ENCODE measurements around the gene POR. TPM values are rescaled to one million over a fixed set of nuclear protein-coding genes. Genes with fewer than 3 reads are reported as not detected.
A peak's percentile ranks its signal among the peaks of the same experiment; 100 is the strongest.
"Not testable (repeated sequence)": the region's sequence is repeated elsewhere in the genome, so short reads cannot be mapped to it uniquely, and the experiment has no call there.

POR gene
- total RNA-seq, 1 experiment from 2014 or later, result 99.3 TPM

GRCh38 chr7:75909521-75910132 is 5.3 kb upstream of the POR start:
- no peak for DNase-seq (ENCODE audit: low spot score)
- no peaks in the 10 kb centered on the region for H3K36me3 ChIP-seq (ENCODE audit: insufficient read depth, low read length, poor library complexity, severe bottlenecking)
- no peak overlapping the region for H3K27ac ChIP-seq (ENCODE audit: low read depth, low read length, poor library complexity, severe bottlenecking)
- intact Hi-C loops (cut with micrococcal nuclease; ENCODE audit: unreplicated experiment), result no loop called here
- peaks cover 4% of the 10 kb centered on the region for H3K4me1 ChIP-seq (ENCODE audit: insufficient read depth, low read length, poor library complexity, severe bottlenecking)
- ChIA-PET CTCF (no interaction called here), POLR2A (ENCODE audit: low non-redundant PET) (no interaction called here)
- no peak for TF ChIP-seq EZH2 (IDR thresholded peaks at IDR 0.05; ENCODE audit: borderline replicate concordance, low read depth, low read length, poor library complexity, severe bottlenecking)
- TF ChIP-seq, protein P1, sequence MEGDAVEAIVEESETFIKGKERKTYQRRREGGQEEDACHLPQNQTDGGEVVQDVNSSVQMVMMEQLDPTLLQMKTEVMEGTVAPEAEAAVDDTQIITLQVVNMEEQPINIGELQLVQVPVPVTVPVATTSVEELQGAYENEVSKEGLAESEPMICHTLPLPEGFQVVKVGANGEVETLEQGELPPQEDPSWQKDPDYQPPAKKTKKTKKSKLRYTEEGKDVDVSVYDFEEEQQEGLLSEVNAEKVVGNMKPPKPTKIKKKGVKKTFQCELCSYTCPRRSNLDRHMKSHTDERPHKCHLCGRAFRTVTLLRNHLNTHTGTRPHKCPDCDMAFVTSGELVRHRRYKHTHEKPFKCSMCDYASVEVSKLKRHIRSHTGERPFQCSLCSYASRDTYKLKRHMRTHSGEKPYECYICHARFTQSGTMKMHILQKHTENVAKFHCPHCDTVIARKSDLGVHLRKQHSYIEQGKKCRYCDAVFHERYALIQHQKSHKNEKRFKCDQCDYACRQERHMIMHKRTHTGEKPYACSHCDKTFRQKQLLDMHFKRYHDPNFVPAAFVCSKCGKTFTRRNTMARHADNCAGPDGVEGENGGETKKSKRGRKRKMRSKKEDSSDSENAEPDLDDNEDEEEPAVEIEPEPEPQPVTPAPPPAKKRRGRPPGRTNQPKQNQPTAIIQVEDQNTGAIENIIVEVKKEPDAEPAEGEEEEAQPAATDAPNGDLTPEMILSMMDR (conservative IDR thresholded peaks at IDR 0.05; ENCODE audit: low read depth, low read length), result no peak
- no peaks in the 10 kb centered on the region for H3K27me3 ChIP-seq (replicated peaks; ENCODE audit: insufficient read depth, low read depth, low read length, poor library complexity)
- no TSS peak for BruUV-seq (replicated peaks)
- no peaks in the 10 kb centered on the region for H3K9me3 ChIP-seq (ENCODE audit: low read depth, low read length, poor library complexity, severe bottlenecking)
- no peak overlapping the region for H3K4me3 ChIP-seq (ENCODE audit: low read depth, low read length, poor library complexity, severe bottlenecking)

GRCh38 chr7:75911186-75911585 is 3.8 kb upstream of the POR start:
- DNase-seq (ENCODE audit: low spot score); POLR2A ChIA-PET (ENCODE audit: low non-redundant PET); CTCF ChIA-PET; H3K4me1 ChIP-seq (ENCODE audit: insufficient read depth, low read length, poor library complexity, severe bottlenecking); H3K27me3 ChIP-seq (replicated peaks; ENCODE audit: insufficient read depth, low read depth, low read length, poor library complexity); H3K27ac ChIP-seq (ENCODE audit: low read depth, low read length, poor library complexity, severe bottlenecking); H3K36me3 ChIP-seq (ENCODE audit: insufficient read depth, low read length, poor library complexity, severe bottlenecking); H3K4me3 ChIP-seq (ENCODE audit: low read depth, low read length, poor library complexity, severe bottlenecking); BruUV-seq (replicated peaks); intact Hi-C loops (cut with micrococcal nuclease; ENCODE audit: unreplicated experiment); H3K9me3 ChIP-seq (ENCODE audit: low read depth, low read length, poor library complexity, severe bottlenecking): not testable (repeated sequence)

- no peak overlapping the region for H3K4me3 ChIP-seq (ENCODE audit: low read depth, low read length, poor library complexity, severe bottlenecking)
- ChIA-PET CTCF (no interaction called here), POLR2A (ENCODE audit: low non-redundant PET) (no interaction called here)
- intact Hi-C loops (cut with micrococcal nuclease; ENCODE audit: unreplicated experiment), result no loop called here
- H3K27ac ChIP-seq (ENCODE audit: low read depth, low read length, poor library complexity, severe bottlenecking), result no peak overlapping the region
- no peak for DNase-seq (ENCODE audit: low spot score)
- TF ChIP-seq, protein P1 (conservative IDR thresholded peaks at IDR 0.05; ENCODE audit: low read depth, low read length), result no peak
- TF ChIP-seq EZH2 (IDR thresholded peaks at IDR 0.05; ENCODE audit: borderline replicate concordance, low read depth, low read length, poor library complexity, severe bottlenecking), result no peak
- H3K27me3 ChIP-seq (replicated peaks; ENCODE audit: insufficient read depth, low read depth, low read length, poor library complexity), result no peaks in the 10 kb centered on the region
- H3K9me3 ChIP-seq (ENCODE audit: low read depth, low read length, poor library complexity, severe bottlenecking), result no peaks in the 10 kb centered on the region
- H3K4me1 ChIP-seq (ENCODE audit: insufficient read depth, low read length, poor library complexity, severe bottlenecking), result peaks cover 4% of the 10 kb centered on the region
- no TSS peak for BruUV-seq (replicated peaks)
- no peaks in the 10 kb centered on the region for H3K36me3 ChIP-seq (ENCODE audit: insufficient read depth, low read length, poor library complexity, severe bottlenecking)
These were observed 1.5 kb upstream of the POR start for GRCh38 chr7:75913437-75913836.

DNA sequence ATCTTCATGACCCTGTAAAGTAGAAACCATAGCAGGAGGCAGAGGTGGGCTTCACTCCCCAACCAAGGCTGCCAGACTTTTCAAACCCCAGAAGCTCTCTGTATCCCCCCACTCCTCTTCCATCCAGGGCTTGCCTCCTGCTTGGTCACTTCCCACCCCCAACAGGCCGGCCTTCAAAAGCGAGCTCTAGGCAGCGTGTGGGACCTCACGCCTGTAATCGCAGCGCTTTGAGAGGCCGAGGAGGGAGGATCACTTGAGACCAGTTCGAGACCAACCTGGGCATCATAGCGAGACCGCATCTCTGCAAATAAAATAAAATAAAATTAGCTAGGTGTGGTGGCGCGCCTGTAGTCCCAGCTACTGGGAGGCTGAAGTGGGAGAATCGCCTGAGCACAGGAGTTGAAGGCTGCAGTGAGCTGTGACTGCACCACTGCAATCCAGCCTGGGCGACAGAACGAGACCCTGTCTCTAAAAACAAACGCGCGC is 743 bp upstream of the POR start:
- peak overlapping the region; percentile 81 for H3K27ac ChIP-seq (ENCODE audit: low read depth, low read length, poor library complexity, severe bottlenecking)
- no peak for DNase-seq (ENCODE audit: low spot score)
- H3K9me3 ChIP-seq (ENCODE audit: low read depth, low read length, poor library complexity, severe bottlenecking), result no peaks in the 10 kb centered on the region
- BruUV-seq (replicated peaks), result TSS peak; percentile 82
- ChIA-PET CTCF (interaction anchor here (0.5 kb wide), 1 partner anchor 47 kb away, joined by 8 read pairs; no protein-coding TSS in a partner anchor), POLR2A (ENCODE audit: low non-redundant PET) (no interaction called here)
- H3K4me1 ChIP-seq (ENCODE audit: insufficient read depth, low read length, poor library complexity, severe bottlenecking), result peaks cover 4% of the 10 kb centered on the region
- H3K4me3 ChIP-seq (ENCODE audit: low read depth, low read length, poor library complexity, severe bottlenecking), result peak overlapping the region; percentile 99
- intact Hi-C loops (cut with micrococcal nuclease; ENCODE audit: unreplicated experiment), result loop anchor here (2.0 kb wide), 1 partner anchor 21 kb away; no protein-coding TSS in a partner anchor
- H3K27me3 ChIP-seq (replicated peaks; ENCODE audit: insufficient read depth, low read depth, low read length, poor library complexity), result no peaks in the 10 kb centered on the region
- no peaks in the 10 kb centered on the region for H3K36me3 ChIP-seq (ENCODE audit: insufficient read depth, low read length, poor library complexity, severe bottlenecking)
- TF ChIP-seq EZH2 (IDR thresholded peaks at IDR 0.05; ENCODE audit: borderline replicate concordance, low read depth, low read length, poor library complexity, severe bottlenecking), result no peak

All from A673 (cell line).